Mammary epithelial cell (primary cell): Measurements from ENCODE around the gene ASMT.

Source experiments
- EZH2 ChIP-seq: IDR thresholded peaks from 2 replicates; pipeline ENCODE4 v1.6.1; 2012; ENCODE audit warnings: low read length, inconsistent platforms, borderline replicate concordance
- TF ChIP-seq, protein P1 (sequence below), 2 donors: IDR thresholded peaks in 1 of 2; conservative IDR thresholded peaks in 1 of 2; 2 replicates each; pipeline ENCODE4 v1.5.1; 2011 to 2012; ENCODE audit warnings: inconsistent platforms in 2 of 2, low read length in 2 of 2, mild to moderate bottlenecking in 2 of 2, control low read depth in 1 of 2, low read depth in 1 of 2; ENCODE audit not compliant: insufficient read depth in 1 of 2; ENCODE audit errors: extremely low read depth in 1 of 2

DNA sequence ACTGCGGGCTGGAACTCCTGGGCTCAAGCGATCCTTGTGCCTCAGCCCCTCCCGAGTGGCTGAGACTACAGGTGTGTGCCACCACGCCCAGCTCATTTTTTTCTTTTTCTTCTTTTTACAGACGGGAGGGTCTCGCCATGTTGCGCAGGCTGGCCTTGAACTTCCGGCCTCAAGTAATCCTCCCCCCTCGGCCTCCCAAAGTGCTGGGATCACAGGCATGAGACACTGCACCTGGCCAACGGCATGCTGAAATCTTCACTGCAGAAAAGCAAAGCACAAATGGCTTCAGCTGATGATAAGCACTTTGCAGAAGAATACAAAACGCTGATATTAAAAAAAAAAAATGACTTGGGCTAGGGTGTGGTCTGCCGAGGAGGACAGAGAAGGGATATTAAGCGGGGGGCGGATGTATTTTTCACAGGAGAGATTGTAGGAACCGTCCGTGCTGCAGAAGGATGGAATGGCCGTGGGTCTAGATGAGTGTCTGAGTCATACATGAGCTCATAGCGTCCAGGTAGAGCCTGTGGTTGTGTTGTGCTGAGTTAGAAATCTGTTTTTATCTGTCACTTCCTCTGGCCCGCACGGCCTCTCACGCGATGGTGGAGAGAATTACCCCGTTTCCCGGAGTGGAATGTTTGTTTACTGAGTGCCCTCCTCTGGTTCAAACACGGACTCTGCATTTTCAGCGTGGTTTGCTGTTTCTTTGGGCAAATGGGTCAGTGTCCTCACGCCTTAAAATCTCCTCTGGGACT is 32.0 kb upstream of the ASMT start:
- TF ChIP-seq, protein P1, sequence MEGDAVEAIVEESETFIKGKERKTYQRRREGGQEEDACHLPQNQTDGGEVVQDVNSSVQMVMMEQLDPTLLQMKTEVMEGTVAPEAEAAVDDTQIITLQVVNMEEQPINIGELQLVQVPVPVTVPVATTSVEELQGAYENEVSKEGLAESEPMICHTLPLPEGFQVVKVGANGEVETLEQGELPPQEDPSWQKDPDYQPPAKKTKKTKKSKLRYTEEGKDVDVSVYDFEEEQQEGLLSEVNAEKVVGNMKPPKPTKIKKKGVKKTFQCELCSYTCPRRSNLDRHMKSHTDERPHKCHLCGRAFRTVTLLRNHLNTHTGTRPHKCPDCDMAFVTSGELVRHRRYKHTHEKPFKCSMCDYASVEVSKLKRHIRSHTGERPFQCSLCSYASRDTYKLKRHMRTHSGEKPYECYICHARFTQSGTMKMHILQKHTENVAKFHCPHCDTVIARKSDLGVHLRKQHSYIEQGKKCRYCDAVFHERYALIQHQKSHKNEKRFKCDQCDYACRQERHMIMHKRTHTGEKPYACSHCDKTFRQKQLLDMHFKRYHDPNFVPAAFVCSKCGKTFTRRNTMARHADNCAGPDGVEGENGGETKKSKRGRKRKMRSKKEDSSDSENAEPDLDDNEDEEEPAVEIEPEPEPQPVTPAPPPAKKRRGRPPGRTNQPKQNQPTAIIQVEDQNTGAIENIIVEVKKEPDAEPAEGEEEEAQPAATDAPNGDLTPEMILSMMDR (conservative IDR thresholded peaks at IDR 0.05 in 1 of 2, IDR thresholded peaks at IDR 0.05 in 1 of 2; ENCODE audit: extremely low read depth in 1 of 2, insufficient read depth in 1 of 2, low read depth in 1 of 2, low read length in 2 of 2), result no peak
- no peak for TF ChIP-seq EZH2
